HCEC 1CT (cell line): ENCODE measurements around the gene KRT222.
A peak's percentile ranks its signal among the peaks of the same experiment; 100 is the strongest.

Experiments used
- DNase-seq: peaks from one replicate; pipeline ENCODE4 v3.0.0-alpha.2; 2017

KRT222 gene

DNA sequence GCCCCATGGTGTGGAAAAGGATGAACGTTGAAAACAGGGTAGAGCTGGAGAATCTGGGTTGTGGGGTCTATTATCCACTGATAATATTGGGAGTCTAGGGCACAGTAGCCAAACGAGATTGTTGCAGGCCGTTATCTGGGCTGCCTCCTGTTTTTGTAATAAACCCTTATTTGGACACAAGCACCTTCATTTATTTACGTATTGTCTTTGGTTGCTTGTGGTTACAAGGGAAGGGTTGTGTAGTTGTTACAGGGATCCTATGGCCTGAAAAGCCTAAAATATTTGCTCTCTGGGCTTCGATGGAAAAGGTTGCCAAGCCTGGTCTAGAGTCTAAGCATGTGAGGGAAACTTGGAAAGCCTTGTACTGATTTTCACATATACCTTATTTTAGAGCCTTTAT is 13.0 kb downstream of the KRT222 start:
- DNase-seq: no peak

DNA sequence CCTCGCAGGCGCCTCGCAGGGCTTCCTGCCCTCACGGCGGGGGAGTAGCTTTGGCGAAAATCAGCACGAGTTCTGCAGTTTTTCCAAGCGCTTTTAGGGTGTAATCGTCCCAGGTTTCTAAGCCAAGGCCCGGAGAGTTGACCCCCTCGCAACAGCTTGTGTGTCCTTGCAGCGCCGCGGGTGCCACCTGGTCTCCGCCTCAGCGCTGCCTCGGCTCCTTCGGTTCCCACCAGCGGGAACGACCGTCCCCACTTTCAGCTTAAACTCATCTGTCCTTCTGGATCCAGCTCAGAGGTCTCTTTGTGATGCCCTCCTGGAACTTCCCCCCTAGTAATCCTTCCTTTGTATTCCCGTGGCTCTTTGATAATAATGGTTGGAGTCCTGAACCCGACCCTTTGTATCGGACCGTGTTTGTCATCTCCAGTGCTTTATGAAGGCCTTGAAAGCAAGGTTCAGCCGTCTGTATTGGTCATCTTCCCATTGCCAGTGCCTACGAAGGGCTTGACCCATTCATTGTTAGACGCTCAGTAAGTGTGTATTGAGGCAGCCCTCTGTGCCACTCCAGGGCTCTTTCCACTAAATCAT is 16.5 kb downstream of the KRT222 start:
- DNase-seq: no peak

- DNase-seq: peak; percentile 70
Observed at GRCh38 chr17:40647624-40648383, 17.2 kb downstream of the KRT222 start, which contains the start of gene SMARCE1. SMARCE1 (minus strand) TSS chr17:40647818; CDS start chr17:40645802, 2,016 bp downstream.

DNA sequence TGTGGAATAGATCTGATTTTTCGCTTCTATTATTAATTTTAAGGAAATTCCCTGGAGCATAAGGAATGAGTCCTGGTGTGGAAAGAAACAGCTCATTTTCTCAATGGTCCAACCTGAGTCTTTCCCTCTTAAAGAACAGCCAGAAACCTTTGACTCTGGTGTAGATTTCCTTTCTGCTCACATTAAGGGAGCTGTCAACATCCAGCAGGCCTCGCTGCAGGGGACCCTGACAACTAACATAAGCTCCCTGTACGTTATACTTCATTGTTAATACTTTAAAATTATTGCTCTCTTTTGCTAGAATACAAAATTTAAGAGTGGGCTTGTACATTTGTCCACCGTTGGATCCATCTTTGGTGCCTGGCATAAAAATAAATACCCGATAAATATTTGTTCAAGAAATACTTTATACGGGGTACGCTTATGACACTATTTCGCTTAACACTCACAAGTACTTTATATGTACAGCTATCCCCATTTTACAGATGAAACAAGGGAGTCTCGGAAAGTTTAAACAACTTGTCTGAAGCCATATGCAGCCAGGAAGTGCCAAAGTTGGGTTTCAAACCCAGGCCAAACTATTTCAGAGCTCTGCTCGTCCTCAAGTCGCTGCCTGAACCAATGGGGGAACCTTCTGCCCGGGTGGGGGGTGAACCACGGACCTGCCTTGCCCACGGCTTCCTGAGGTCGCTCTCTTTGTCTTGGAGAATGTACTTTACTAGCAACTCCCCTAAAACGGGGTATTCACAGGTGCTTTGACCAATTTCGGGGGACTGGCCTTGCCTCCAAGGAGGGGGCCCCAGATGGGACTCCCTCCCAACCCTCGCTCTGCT is 18.0 kb downstream of the KRT222 start:
- DNase-seq: peak; percentile 51

DNA sequence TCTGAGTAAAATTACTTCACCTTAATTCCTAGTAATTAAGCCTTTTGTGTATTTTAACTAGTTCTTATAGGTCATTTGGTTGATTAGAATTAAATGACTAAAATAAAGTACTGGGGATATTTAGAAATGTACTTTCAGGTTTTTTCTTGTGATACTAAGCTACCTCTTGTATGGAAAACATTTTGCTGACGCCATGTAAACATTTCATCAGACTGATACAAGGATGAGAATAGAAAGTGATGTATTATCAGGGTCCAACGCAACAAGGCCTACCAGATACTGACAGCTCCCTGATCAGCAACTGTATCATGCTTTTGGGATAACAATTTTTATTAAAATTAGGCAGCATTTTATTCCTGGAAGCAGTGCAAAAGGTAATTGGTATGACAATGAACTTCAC is 19.0 kb downstream of the KRT222 start:
- no peak for DNase-seq

DNA sequence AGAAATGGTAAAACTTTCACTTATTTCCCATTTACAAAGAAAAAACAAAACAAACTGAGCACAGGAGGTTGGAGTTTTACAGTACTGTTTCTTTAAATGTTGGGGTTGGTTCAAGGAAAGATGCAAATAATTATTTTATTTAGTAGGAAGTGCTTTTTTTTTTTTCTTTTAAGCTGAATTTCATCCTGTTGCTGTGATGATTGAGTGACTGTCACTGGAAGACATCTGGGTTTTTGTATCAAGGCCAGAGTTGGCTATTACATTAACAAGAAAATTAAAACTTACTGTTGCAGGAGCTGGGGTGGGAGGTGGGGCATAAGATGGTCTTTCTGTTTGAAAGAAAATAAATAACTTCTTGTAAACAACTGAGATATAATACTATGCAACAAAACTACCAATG is 19.7 kb downstream of the KRT222 start:
- no peak for DNase-seq

- DNase-seq: no peak
Observed at GRCh38 chr17:40637931-40638330, 27.0 kb downstream of the KRT222 start.

GRCh38 chr17:40633871-40634270 is 31.1 kb downstream of the KRT222 start:
- DNase-seq: no peak

- DNase-seq: no peak
Observed at GRCh38 chr17:40632216-40632615, 32.8 kb downstream of the KRT222 start.

- DNase-seq: no peak
Observed at GRCh38 chr17:40629842-40630241, 35.1 kb downstream of the KRT222 start.

DNA sequence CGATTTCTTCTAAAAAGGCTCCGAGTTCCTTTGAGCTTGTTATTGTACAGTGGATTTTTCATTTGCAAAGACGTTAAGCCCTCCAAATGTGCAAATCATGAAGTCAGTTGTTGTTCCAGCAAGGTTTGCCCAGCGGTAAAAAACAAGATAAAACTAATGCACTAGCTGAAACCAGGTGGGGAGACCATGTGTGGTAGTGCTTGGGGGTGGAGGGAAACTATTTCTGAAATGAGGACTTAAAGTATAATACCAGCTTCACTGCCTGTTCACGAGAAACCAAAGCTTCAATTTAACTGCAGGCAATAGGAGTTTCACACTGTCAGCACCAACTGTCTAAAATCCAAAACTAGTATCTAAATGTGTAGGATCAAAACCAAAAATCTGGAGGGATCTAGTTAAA is 39.7 kb downstream of the KRT222 start:
- DNase-seq: no peak

- DNase-seq: no peak
Observed at GRCh38 chr17:40623419-40624210, 41.4 kb downstream of the KRT222 start.

DNA sequence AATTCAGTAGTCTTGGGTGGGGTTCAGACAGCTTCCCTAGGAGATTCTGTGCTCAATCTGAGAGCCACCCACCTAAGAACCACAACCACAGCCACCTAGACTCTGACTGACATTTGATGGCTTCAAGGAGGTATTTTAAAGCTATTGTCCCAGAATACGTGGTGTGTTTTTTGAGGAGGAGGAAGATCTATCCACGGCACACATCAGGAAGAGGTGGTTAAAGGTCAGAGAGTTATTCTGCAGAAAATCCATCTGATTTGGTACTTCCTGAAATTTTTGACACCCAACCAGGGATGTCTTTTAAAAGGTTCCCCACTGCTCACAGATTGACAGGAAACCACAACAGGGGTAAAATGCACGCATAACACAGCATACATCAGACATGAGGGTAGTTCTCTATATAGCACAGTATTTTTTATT is 42.5 kb downstream of the KRT222 start:
- DNase-seq: no peak

GRCh38 chr17:40621578-40621977 is 43.4 kb downstream of the KRT222 start:
- no peak for DNase-seq

DNA sequence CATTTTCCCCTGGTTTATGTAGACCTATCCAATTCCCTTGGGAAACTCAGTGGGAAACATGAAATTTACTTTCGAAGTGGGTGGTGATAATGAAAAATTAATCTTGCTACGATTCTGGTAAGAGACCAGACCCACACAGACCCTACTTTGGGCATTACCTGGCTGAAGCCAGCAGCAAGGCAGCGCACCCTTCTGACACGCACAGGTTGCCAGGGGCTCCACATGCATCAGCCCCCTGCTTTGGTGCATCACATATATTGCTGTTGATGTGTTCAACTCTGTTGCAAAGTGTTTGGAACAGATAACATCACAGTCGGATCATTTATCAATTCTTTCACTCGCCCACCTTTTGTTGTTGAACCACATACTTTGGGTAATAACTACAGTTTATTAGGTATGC is 44.0 kb downstream of the KRT222 start:
- no peak for DNase-seq

DNA sequence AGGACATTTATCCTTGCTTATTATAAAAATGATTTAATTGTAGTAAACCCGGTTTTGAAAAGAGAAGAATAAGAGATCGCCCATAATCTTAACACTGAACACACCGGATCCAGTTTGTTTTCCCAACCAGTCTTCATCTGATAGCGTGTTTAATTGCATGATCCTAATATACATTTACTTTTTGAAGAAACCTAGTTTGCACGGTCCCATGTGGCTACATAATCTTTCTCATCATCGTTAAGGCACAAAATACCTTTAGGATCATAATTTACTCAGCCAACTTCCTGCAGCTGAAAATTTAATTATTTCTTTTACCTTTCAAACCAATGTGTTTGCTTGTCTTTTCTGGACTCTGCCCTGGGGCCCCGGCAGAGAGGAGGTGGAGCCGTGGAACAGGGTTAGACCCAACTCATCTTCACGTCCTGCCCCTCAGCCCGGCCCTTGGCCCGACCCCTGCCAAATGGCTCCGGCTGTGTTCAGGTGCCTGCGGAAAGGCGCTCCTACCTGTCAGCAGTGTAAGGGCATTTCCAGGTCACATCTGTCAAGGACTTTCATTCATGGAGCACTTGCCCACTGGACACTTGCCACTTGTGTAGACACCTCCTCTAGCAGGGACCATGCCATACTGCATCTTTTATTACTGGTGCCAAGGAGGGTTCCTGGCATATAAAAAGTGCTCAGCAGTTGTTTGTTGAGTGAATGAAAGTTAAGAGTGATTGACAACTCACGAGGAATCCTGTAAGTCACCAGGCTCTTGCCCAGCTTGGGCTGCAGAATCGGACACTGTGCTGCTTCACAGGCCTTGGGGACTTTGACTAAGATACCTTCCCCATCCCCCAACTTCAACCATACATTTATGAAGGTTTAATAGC is 46.0 kb downstream of the KRT222 start:
- no peak for DNase-seq

GRCh38 chr17:40617678-40618240 is 47.2 kb downstream of the KRT222 start:
- no peak for DNase-seq

DNA sequence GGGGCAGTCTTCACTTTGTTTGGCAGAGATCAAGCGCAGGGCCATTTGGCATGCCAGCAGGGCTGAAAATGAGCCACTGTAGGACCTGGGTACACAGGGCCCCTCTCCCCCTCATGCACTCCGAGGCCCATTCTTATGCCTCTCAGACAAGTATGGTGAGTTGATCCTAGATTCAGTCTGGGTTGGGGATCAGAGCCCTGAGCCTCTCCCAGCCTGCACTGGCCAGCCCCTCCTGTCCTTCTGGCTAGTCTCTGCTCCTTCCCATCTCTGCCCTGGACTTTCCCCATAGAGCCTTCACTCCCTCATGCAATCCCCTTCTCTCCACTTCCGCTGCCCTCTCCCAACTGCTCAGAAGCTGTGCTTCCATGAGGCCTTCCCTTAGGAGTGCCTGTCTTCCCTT is 48.4 kb downstream of the KRT222 start:
- DNase-seq: no peak

DNA sequence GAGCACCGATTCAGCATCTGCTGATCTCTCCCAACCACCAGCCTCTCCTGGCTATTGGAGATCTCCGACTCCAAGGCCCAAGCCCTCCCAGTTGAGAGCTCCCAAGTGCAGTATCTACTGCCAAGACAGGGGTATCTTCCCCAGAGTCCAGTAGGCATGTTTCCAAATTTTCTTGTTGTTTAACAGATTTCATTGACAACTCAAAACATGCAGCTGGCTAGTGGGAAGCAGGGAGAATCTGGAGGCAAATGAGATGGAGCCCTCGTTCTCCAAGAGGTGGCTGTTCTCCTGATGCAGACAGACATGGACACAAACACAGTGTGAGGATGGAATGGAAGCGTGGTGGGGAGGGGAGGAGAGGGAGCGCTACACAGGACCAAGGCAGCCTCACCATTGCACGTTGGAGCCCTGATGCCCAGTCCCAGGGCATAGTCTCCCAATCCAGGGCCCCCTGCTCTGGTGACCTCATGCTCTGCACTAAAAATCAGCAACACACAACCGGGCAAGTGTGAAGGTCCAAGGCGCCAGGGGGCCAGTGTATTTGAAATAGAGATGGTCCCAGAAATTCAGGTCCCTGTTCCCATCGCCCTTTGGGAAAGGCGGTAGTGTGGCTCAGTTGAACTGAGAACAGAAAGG is 49.0 kb downstream of the KRT222 start:
- DNase-seq: no peak

GRCh38 chr17:40615068-40615840 is 49.7 kb downstream of the KRT222 start:
- peak; percentile 36 for DNase-seq
